HFFc6 (cell line): ENCODE measurements around the gene PKD1. TPM values are rescaled to one million over a fixed set of nuclear protein-coding genes. Genes with fewer than 3 reads are reported as not detected.
"Not testable (repeated sequence)": the region's sequence is repeated elsewhere in the genome, so short reads cannot be mapped to it uniquely, and the experiment has no call there.

Experiments
- DNase-seq: peaks from one replicate; pipeline ENCODE4 v3.0.0-alpha.2; 2018
- H3K27ac Mint-ChIP-seq: 2 replicates; pipeline ENCODE4 v1.8.0; 2020; ENCODE audit warnings: mild to moderate bottlenecking, mixed read lengths
- H3K27me3 Mint-ChIP-seq: 2 replicates; pipeline ENCODE4 v1.8.0; 2021; ENCODE audit warnings: mild to moderate bottlenecking, moderate library complexity, mixed read lengths; ENCODE audit not compliant: insufficient read depth
- H3K36me3 Mint-ChIP-seq: 2 replicates; pipeline ENCODE4 v1.8.0; 2021; ENCODE audit warnings: low read depth, mixed read lengths
- H3K4me1 Mint-ChIP-seq: 2 replicates; pipeline ENCODE4 v1.8.0; 2020; ENCODE audit warnings: low read depth, mixed read lengths
- H3K4me3 Mint-ChIP-seq: 2 replicates; pipeline ENCODE4 v1.8.0; 2020; ENCODE audit warnings: mild to moderate bottlenecking, moderate library complexity, mixed read lengths
- H3K9me3 Mint-ChIP-seq: 2 replicates; pipeline ENCODE4 v1.8.0; 2020; ENCODE audit warnings: mild to moderate bottlenecking, mixed read lengths
- CTCF ChIP-seq: fragments of 200-600 bp; sonication (generic); IDR thresholded peaks from 2 replicates; pipeline ENCODE4 v1.5.0; 2021; ENCODE audit warnings: antibody characterized with exemption, mild to moderate bottlenecking
- total RNA-seq, 6 experiments: library from RNA; stranded (reverse); fragmentation: NEBNext Ultra II Directional; extraction: Animal tissue kit (Norgen Biotek cat#: 25700); gene quantifications; 2 replicates in 1 of 6; 3 replicates in 5 of 6; pipeline ENCODE4 v1.2.3, GENCODE V29; 2021

The PKD1 gene
- total RNA-seq, 6 experiments from 2014 or later, result 77.9 to 118 (median 82.5) TPM

- H3K4me1 Mint-ChIP-seq, result peaks cover 55% of the 10 kb centered on the region
- not testable (repeated sequence) for H3K36me3 Mint-ChIP-seq
These were observed 11.4 kb downstream of the PKD1 start for GRCh38 chr16:2124377-2124693.

GRCh38 chr16:2123706-2124376 lies 11.9 kb downstream of the PKD1 start:
- Mint-ChIP-seq H3K4me1 (peaks cover 51% of the 10 kb centered on the region), H3K27ac (peak overlapping the region; percentile 95)
- H3K9me3 Mint-ChIP-seq, H3K4me3 Mint-ChIP-seq, H3K27me3 Mint-ChIP-seq, H3K36me3 Mint-ChIP-seq, DNase-seq: not testable (repeated sequence)

More at GRCh38 chr16:2124377-2124693, 11.4 kb downstream of the PKD1 start:
- not testable (repeated sequence) for H3K9me3 Mint-ChIP-seq, DNase-seq, H3K27me3 Mint-ChIP-seq
- Mint-ChIP-seq H3K4me3 (peak overlapping the region; percentile 34; the same call in 1 of the 2 replicates), H3K27ac (peak overlapping the region; percentile 95)

- not testable (repeated sequence) for H3K27ac Mint-ChIP-seq, H3K27me3 Mint-ChIP-seq, DNase-seq, H3K4me3 Mint-ChIP-seq, H3K9me3 Mint-ChIP-seq, H3K36me3 Mint-ChIP-seq
- H3K4me1 Mint-ChIP-seq, result peaks cover 44% of the 10 kb centered on the region
These were observed 12.6 kb downstream of the PKD1 start for GRCh38 chr16:2122934-2123683.

GRCh38 chr16:2122429-2122828 lies 13.3 kb downstream of the PKD1 start:
- Mint-ChIP-seq H3K36me3 (no peaks in the 10 kb centered on the region), H3K27ac (peak overlapping the region; percentile 68), H3K4me1 (peaks cover 42% of the 10 kb centered on the region), H3K4me3 (no peak overlapping the region), H3K9me3 (no peaks in the 10 kb centered on the region), H3K27me3 (no peaks in the 10 kb centered on the region; the same call in 1 of the 2 replicates)
- no peak for TF ChIP-seq CTCF
- no peak for DNase-seq

GRCh38 chr16:2121853-2122252 lies 13.8 kb downstream of the PKD1 start:
- Mint-ChIP-seq H3K4me3 (peak overlapping the region; percentile 7; the same call in 1 of the 2 replicates), H3K9me3 (no peaks in the 10 kb centered on the region), H3K27me3 (no peaks in the 10 kb centered on the region; the same call in 1 of the 2 replicates), H3K27ac (peak overlapping the region; percentile 67), H3K4me1 (peaks cover 37% of the 10 kb centered on the region), H3K36me3 (no peaks in the 10 kb centered on the region)
- no peak for TF ChIP-seq CTCF
- no peak for DNase-seq

GRCh38 chr16:2121325-2121724 lies 14.4 kb downstream of the PKD1 start:
- H3K27me3 Mint-ChIP-seq, H3K36me3 Mint-ChIP-seq, H3K9me3 Mint-ChIP-seq: not testable (repeated sequence)
- H3K27ac Mint-ChIP-seq, result peak overlapping the region; percentile 67
- 0 out of 2 replicates have a peak overlapping the region, but pooled peaks have one; percentile 7 for H3K4me3 Mint-ChIP-seq
- H3K4me1 Mint-ChIP-seq, result peaks cover 31% of the 10 kb centered on the region
- peak; percentile 76 for TF ChIP-seq CTCF
- DNase-seq, result peak; percentile 85

- peaks cover 16% of the 10 kb centered on the region for H3K4me1 Mint-ChIP-seq
- H3K27ac Mint-ChIP-seq, H3K36me3 Mint-ChIP-seq: not testable (repeated sequence)
These were observed 17.6 kb downstream of the PKD1 start for GRCh38 chr16:2117960-2118722.

GRCh38 chr16:2117341-2117740 lies 18.4 kb downstream of the PKD1 start:
- peaks cover 16% of the 10 kb centered on the region for H3K4me1 Mint-ChIP-seq
- H3K4me3 Mint-ChIP-seq, H3K9me3 Mint-ChIP-seq, H3K27me3 Mint-ChIP-seq, DNase-seq, H3K27ac Mint-ChIP-seq, H3K36me3 Mint-ChIP-seq: not testable (repeated sequence)

More at GRCh38 chr16:2117960-2118722, 17.6 kb downstream of the PKD1 start:
- H3K4me3 Mint-ChIP-seq, H3K27me3 Mint-ChIP-seq, H3K9me3 Mint-ChIP-seq, DNase-seq: not testable (repeated sequence)

GRCh38 chr16:2116428-2116827 lies 19.3 kb downstream of the PKD1 start:
- H3K27me3 Mint-ChIP-seq, H3K4me3 Mint-ChIP-seq, DNase-seq, H3K9me3 Mint-ChIP-seq, H3K36me3 Mint-ChIP-seq, H3K27ac Mint-ChIP-seq: not testable (repeated sequence)
- H3K4me1 Mint-ChIP-seq, result peaks cover 13% of the 10 kb centered on the region
